Kidney (tissue), 14 donors: Measurements from ENCODE around the gene NXNL2. TPM values are rescaled to one million over a fixed set of nuclear protein-coding genes. Genes with fewer than 3 reads are reported as not detected.

Experiments used
- DNase-seq, 5 donors: peaks; one replicate each; pipeline ENCODE4 v3.0.0-alpha.2; 2013 to 2020
- FAIRE-seq: peaks from 2 replicates; lab custom pipeline; 2012; peaks lifted over from hg19 to GRCh38; lab: Jason Lieb, UNC
- H3K27ac ChIP-seq, 2 donors: one replicate each; pipeline ENCODE4 v1.7.0; 2013; ENCODE audit warnings: low read depth in 2 of 2, low read length in 2 of 2, inconsistent platforms in 1 of 2
- H3K27me3 ChIP-seq: one replicate; pipeline ENCODE4 v1.7.1; 2013; ENCODE audit warnings: low read length, inconsistent platforms; ENCODE audit not compliant: control insufficient read depth, insufficient read depth
- H3K36me3 ChIP-seq, 3 donors: one replicate each; pipeline versions ENCODE4 v1.7.0 to v1.7.1; 2013; ENCODE audit warnings: low read length in 3 of 3, control low read depth in 1 of 3, inconsistent platforms in 1 of 3; ENCODE audit not compliant: insufficient read depth in 3 of 3, control insufficient read depth in 2 of 3
- H3K4me1 ChIP-seq, 3 donors: one replicate each; pipeline versions ENCODE4 v1.7.0 to v1.7.1; 2013; ENCODE audit warnings: low read length in 3 of 3, inconsistent platforms in 1 of 3, low read depth in 1 of 3; ENCODE audit not compliant: control insufficient read depth in 2 of 3, insufficient read depth in 2 of 3
- H3K4me3 ChIP-seq, 3 donors: one replicate each; pipeline versions ENCODE4 v1.7.0 to v1.8.1; 2013; ENCODE audit warnings: low read length in 3 of 3, control low read depth in 1 of 3, inconsistent platforms in 1 of 3
- H3K9ac ChIP-seq, 3 donors: one replicate each; pipeline versions ENCODE4 v1.7.0 to v1.7.1; 2013; ENCODE audit warnings: low read length in 3 of 3, control low read depth in 1 of 3, inconsistent platforms in 1 of 3
- H3K9me3 ChIP-seq, 3 donors: one replicate each; pipeline versions ENCODE4 v1.7.0 to v1.7.1; 2013; ENCODE audit warnings: low read length in 3 of 3, control low read depth in 1 of 3, inconsistent platforms in 1 of 3; ENCODE audit not compliant: control insufficient read depth in 2 of 3, insufficient read depth in 1 of 3
- intact Hi-C: fragments of 100-400 bp; cut with DNase I; formaldehyde crosslinking; loops from one replicate; pipeline ENCODE4 v1.11.1; 2022
- polyA plus RNA-seq: library from polyadenylated mRNA; stranded (reverse); fragments of 350-450 nt; fragmentation: Illumina TruSeq; extraction: RNeasy Lipid Tissue Mini Kit (QIAGEN cat#74804); gene quantifications from one replicate; pipeline ENCODE4 v1.2.3, GENCODE V29; 2014; ENCODE audit warnings: low read depth, low replicate concordance; ENCODE audit not compliant: insufficient read depth
- total RNA-seq: library from RNA; stranded (reverse); fragmentation: NEBNext Ultra II Directional; extraction: Animal tissue kit (Norgen Biotek cat#: 25700); gene quantifications from one replicate; pipeline ENCODE4 v1.2.1, GENCODE V29; 2021
- TF ChIP-seq, protein P1 (sequence below): IDR thresholded peaks from 3 replicates; pipeline ENCODE4 v1.5.1; 2012; ENCODE audit warnings: mild to moderate bottlenecking, moderate library complexity, borderline replicate concordance; ENCODE audit not compliant: insufficient read depth; ENCODE audit errors: extremely low read depth
- donor health status: control.
- donor health status: control.
- donor health status: control.
- donor health status: control.
- donor health status: control.
- donor health status: DM: yes; HTN: yes; CAD: no.
- donor health status: Normal renal cell carcinoma (clear cell type).

The NXNL2 gene
- total and polyA plus RNA-seq, 2 donors from 2014 or later, result 3.6 to 4.9 TPM

- intact Hi-C loops, result no loop called here
- FAIRE-seq (no peak), DNase-seq (peak in 1 of 5 donors; percentile 61)
- TF ChIP-seq, protein P1, sequence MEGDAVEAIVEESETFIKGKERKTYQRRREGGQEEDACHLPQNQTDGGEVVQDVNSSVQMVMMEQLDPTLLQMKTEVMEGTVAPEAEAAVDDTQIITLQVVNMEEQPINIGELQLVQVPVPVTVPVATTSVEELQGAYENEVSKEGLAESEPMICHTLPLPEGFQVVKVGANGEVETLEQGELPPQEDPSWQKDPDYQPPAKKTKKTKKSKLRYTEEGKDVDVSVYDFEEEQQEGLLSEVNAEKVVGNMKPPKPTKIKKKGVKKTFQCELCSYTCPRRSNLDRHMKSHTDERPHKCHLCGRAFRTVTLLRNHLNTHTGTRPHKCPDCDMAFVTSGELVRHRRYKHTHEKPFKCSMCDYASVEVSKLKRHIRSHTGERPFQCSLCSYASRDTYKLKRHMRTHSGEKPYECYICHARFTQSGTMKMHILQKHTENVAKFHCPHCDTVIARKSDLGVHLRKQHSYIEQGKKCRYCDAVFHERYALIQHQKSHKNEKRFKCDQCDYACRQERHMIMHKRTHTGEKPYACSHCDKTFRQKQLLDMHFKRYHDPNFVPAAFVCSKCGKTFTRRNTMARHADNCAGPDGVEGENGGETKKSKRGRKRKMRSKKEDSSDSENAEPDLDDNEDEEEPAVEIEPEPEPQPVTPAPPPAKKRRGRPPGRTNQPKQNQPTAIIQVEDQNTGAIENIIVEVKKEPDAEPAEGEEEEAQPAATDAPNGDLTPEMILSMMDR, result no peak
- H3K9ac ChIP-seq, result peak overlapping the region in 1 of 3 donors; percentile 17
- peaks cover 0 to 28% (median 5%) of the 10 kb centered on the region in 3 donors for H3K4me1 ChIP-seq
- H3K27me3 ChIP-seq, result no peaks in the 10 kb centered on the region
- H3K4me3 ChIP-seq, result peak overlapping the region in 2 of 3 donors; percentile 36 to 70
- H3K27ac ChIP-seq, result peak overlapping the region; percentile 57 to 75
- H3K9me3 ChIP-seq, result no peaks in the 10 kb centered on the region
- H3K36me3 ChIP-seq, result no peaks in the 10 kb centered on the region
Measured at GRCh38 chr9:88536951-88537760, 2.2 kb downstream of the NXNL2 start.

GRCh38 chr9:88537761-88538091 is 2.7 kb downstream of the NXNL2 start:
- FAIRE-seq, result no peak
- Histone ChIP-seq H3K9me3 (no peaks in the 10 kb centered on the region), H3K36me3 (no peaks in the 10 kb centered on the region), H3K9ac (no peak overlapping the region), H3K27ac (peak overlapping the region in 1 of 2 donors; percentile 10), H3K4me1 (peaks cover 0 to 28% (median 5%) of the 10 kb centered on the region in 3 donors), H3K4me3 (peak overlapping the region in 2 of 3 donors; percentile 7 to 70), H3K27me3 (no peaks in the 10 kb centered on the region)
- TF ChIP-seq, protein P1, result no peak
- intact Hi-C loops, result no loop called here
- DNase-seq, result peak; percentile 68 to 90 (median 77)

DNA sequence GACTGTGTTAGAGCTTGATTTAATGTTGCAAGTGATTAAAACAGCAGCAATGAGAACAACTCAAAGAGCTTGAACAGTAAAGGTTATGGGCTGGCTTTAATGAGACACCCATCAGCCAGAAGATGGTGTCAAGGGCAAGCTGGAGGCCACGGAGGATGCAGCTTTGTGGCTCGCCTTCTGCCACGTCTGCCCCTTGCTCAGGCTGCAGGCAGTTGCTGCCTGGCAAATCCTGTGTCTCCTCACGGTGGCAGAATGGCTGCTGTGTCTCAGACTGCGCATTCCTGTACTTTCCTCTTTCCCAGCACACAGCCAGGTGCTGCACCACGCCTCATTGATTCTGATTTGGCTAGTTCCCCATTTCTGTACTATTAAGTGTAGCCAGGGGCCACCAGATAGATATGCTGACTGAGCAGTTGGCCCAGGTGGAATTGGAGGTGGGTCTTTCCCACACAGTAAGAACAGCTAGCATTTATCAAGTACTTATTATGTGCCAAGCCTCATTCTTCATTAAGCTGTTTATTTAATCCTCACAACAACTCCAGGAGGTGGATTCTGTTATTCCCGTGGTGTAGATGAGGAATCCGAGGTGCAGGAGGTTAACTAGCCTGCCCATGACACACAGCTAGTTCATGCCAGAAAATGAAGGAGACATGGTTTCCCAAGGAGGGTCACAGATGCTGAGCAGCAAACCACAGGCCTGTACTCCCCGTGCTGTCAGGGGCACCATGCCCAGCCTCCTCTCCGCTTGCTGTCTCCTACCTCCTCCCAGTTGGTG is 3.5 kb downstream of the NXNL2 start:
- DNase-seq, result no peak
- no peak for FAIRE-seq
- peaks cover 0 to 28% (median 5%) of the 10 kb centered on the region in 3 donors for H3K4me1 ChIP-seq
- no peak overlapping the region for H3K9ac ChIP-seq
- no peaks in the 10 kb centered on the region for H3K36me3 ChIP-seq
- intact Hi-C loops, result no loop called here
- no peaks in the 10 kb centered on the region for H3K27me3 ChIP-seq
- TF ChIP-seq, protein P1, result no peak
- H3K27ac ChIP-seq, result peak overlapping the region; percentile 9 to 10
- no peak overlapping the region for H3K4me3 ChIP-seq
- H3K9me3 ChIP-seq, result no peaks in the 10 kb centered on the region
